ENCODE data around the gene TTC28. TPM values are rescaled to one million over a fixed set of nuclear protein-coding genes. Genes with fewer than 3 reads are reported as not detected.

Gene TTC28
- total RNA-seq, 8 experiments from 2014 or later: 19.2 to 51.4 (median 26.6) TPM

GRCh38 chr22:28115426-28115825 is 564.2 kb downstream of the TTC28 start:
- Histone ChIP-seq H3K4me1 (replicated peaks in 1 of 2) (peaks cover 14 to 17% of the 10 kb centered on the region in 2 donors), H3K27ac (no peak overlapping the region), H3K4me3 (no peak overlapping the region)
- no peak for ATAC-seq (replicated peaks in 6 of 8)
- 94 to 100% (median 97%) methylated on average over 1 to 3 of the region's 4 CpGs; no CpG with 5 or more reads in 6 of the 10 experiments for WGBS, 10 experiments
- in situ Hi-C loops (cut with MboI; ENCODE audit: low pct_unique_long_range_greater_than_20kb in 2 of 9, low sequenced_read_pairs in 9 of 9, unreplicated experiment in 9 of 9): no loop called here

GRCh38 chr22:28112548-28113043 is 567.0 kb downstream of the TTC28 start:
- 0 to 51% (median 11%) methylated on average over 1 to 6 of the region's 9 CpGs; no CpG with 5 or more reads in 3 of the 10 experiments for WGBS, 10 experiments
- in situ Hi-C loops (cut with MboI; ENCODE audit: low pct_unique_long_range_greater_than_20kb in 2 of 9, low sequenced_read_pairs in 9 of 9, unreplicated experiment in 9 of 9): no loop called here
- ATAC-seq (replicated peaks in 6 of 8): peak; percentile 53 to 93 (median 78)
- H3K4me3 ChIP-seq: no peak overlapping the region
- H3K4me1 ChIP-seq (replicated peaks in 1 of 2): peaks cover 14 to 18% of the 10 kb centered on the region in 2 donors
- H3K27ac ChIP-seq: peak overlapping the region in 1 of 2 donors; percentile 15

GRCh38 chr22:28112190-28112544 is 567.5 kb downstream of the TTC28 start:
- no peak overlapping the region for H3K4me3 ChIP-seq
- peaks cover 14 to 23% of the 10 kb centered on the region in 2 donors for H3K4me1 ChIP-seq (replicated peaks in 1 of 2)
- peak overlapping the region in 1 of 2 donors; percentile 15 for H3K27ac ChIP-seq
- WGBS, 10 experiments: 7 to 86% (median 53%) methylated on average over 1 to 2 of the region's 2 CpGs; no CpG with 5 or more reads in 2 of the 10 experiments
- no peak for ATAC-seq (replicated peaks in 6 of 8)
- in situ Hi-C loops (cut with MboI; ENCODE audit: low pct_unique_long_range_greater_than_20kb in 2 of 9, low sequenced_read_pairs in 9 of 9, unreplicated experiment in 9 of 9): no loop called here

- 37 to 100% (median 89%) methylated on average over 1 to 3 of the region's 3 CpGs; no CpG with 5 or more reads in 1 of the 10 experiments for WGBS, 10 experiments
- in situ Hi-C loops (cut with MboI; ENCODE audit: low pct_unique_long_range_greater_than_20kb in 2 of 9, low sequenced_read_pairs in 9 of 9, unreplicated experiment in 9 of 9): no loop called here
- Histone ChIP-seq H3K4me3 (no peak overlapping the region), H3K4me1 (replicated peaks in 1 of 2) (peaks cover 14 to 23% of the 10 kb centered on the region in 2 donors), H3K27ac (no peak overlapping the region)
- ATAC-seq (replicated peaks in 6 of 8): no peak
Observed at GRCh38 chr22:28111501-28112189, 568.0 kb downstream of the TTC28 start.

GRCh38 chr22:28108851-28109250 is 570.8 kb downstream of the TTC28 start:
- 66 to 100% (median 80%) methylated on average over 1 to 4 of the region's 4 CpGs for WGBS, 10 experiments
- peaks cover 16 to 35% of the 10 kb centered on the region in 2 donors for H3K4me1 ChIP-seq (replicated peaks in 1 of 2)
- in situ Hi-C loops (cut with MboI; ENCODE audit: low pct_unique_long_range_greater_than_20kb in 2 of 9, low sequenced_read_pairs in 9 of 9, unreplicated experiment in 9 of 9): no loop called here

GRCh38 chr22:28106617-28107016 is 573.0 kb downstream of the TTC28 start:
- 68 to 100% (median 100%) methylated on average over 1 to 4 of the region's 4 CpGs; no CpG with 5 or more reads in 3 of the 10 experiments for WGBS, 10 experiments
- H3K4me1 ChIP-seq (replicated peaks in 1 of 2): peaks cover 12 to 31% of the 10 kb centered on the region in 2 donors
- H3K4me3 ChIP-seq: no peak overlapping the region
- H3K27ac ChIP-seq: no peak overlapping the region
- ATAC-seq (replicated peaks in 6 of 8): no peak
- in situ Hi-C loops (cut with MboI; ENCODE audit: low pct_unique_long_range_greater_than_20kb in 2 of 9, low sequenced_read_pairs in 9 of 9, unreplicated experiment in 9 of 9): no loop called here

More at GRCh38 chr22:28108851-28109250, 570.8 kb downstream of the TTC28 start:
- Histone ChIP-seq H3K27ac (no peak overlapping the region), H3K4me3 (no peak overlapping the region)
- no peak for ATAC-seq (replicated peaks in 6 of 8)

- WGBS, 10 experiments: 50 to 100% (median 89%) methylated on average over 1 to 2 of the region's 2 CpGs; no CpG with 5 or more reads in 2 of the 10 experiments
- Histone ChIP-seq H3K27ac (no peak overlapping the region), H3K4me3 (no peak overlapping the region), H3K4me1 (replicated peaks in 1 of 2) (peaks cover 12 to 31% of the 10 kb centered on the region in 2 donors)
- ATAC-seq (replicated peaks in 6 of 8): peak in 2 of 8 experiments; percentile 13 to 16
- in situ Hi-C loops (cut with MboI; ENCODE audit: low pct_unique_long_range_greater_than_20kb in 2 of 9, low sequenced_read_pairs in 9 of 9, unreplicated experiment in 9 of 9): no loop called here
Observed at GRCh38 chr22:28105988-28106387, 573.7 kb downstream of the TTC28 start.

- Histone ChIP-seq H3K4me1 (replicated peaks in 1 of 2) (peaks cover 12 to 31% of the 10 kb centered on the region in 2 donors), H3K4me3 (no peak overlapping the region), H3K27ac (peak overlapping the region in 1 of 2 donors; percentile 9)
- in situ Hi-C loops (cut with MboI; ENCODE audit: low pct_unique_long_range_greater_than_20kb in 2 of 9, low sequenced_read_pairs in 9 of 9, unreplicated experiment in 9 of 9): no loop called here
- no peak for ATAC-seq (replicated peaks in 6 of 8)
- 67 to 100% (median 95%) methylated on average over 1 to 8 of the region's 9 CpGs; no CpG with 5 or more reads in 3 of the 10 experiments for WGBS, 10 experiments
Observed at GRCh38 chr22:28105413-28105812, 574.2 kb downstream of the TTC28 start.

GRCh38 chr22:28103596-28103995 is 576.0 kb downstream of the TTC28 start:
- H3K4me3 ChIP-seq: no peak overlapping the region
- 40 to 100% (median 83%) methylated on average over 1 to 2 of the region's 2 CpGs; no CpG with 5 or more reads in 3 of the 10 experiments for WGBS, 10 experiments
- peak in 1 of 8 experiments; percentile 17 for ATAC-seq (replicated peaks in 6 of 8)
- in situ Hi-C loops (cut with MboI; ENCODE audit: low pct_unique_long_range_greater_than_20kb in 2 of 9, low sequenced_read_pairs in 9 of 9, unreplicated experiment in 9 of 9): no loop called here
- H3K27ac ChIP-seq: no peak overlapping the region
- H3K4me1 ChIP-seq (replicated peaks in 1 of 2): peaks cover 12 to 31% of the 10 kb centered on the region in 2 donors

GRCh38 chr22:28102151-28102812 is 577.4 kb downstream of the TTC28 start:
- in situ Hi-C loops (cut with MboI; ENCODE audit: low pct_unique_long_range_greater_than_20kb in 2 of 9, low sequenced_read_pairs in 9 of 9, unreplicated experiment in 9 of 9): no loop called here
- WGBS, 10 experiments: 81 to 100% (median 86%) methylated on average over 3 to 5 of the region's 5 CpGs; no CpG with 5 or more reads in 1 of the 10 experiments

GRCh38 chr22:28097627-28098026 is 582.0 kb downstream of the TTC28 start:
- Histone ChIP-seq H3K4me3 (no peak overlapping the region), H3K4me1 (replicated peaks in 1 of 2) (peaks cover 0 to 19% of the 10 kb centered on the region in 2 donors), H3K27ac (no peak overlapping the region)
- WGBS, 10 experiments: 83 to 100% (median 92%) methylated on average over 1 to 3 of the region's 3 CpGs; no CpG with 5 or more reads in 3 of the 10 experiments
- no peak for ATAC-seq (replicated peaks in 6 of 8)
- in situ Hi-C loops (cut with MboI; ENCODE audit: low pct_unique_long_range_greater_than_20kb in 2 of 9, low sequenced_read_pairs in 9 of 9, unreplicated experiment in 9 of 9): no loop called here

More at GRCh38 chr22:28102151-28102812, 577.4 kb downstream of the TTC28 start:
- peaks cover 12 to 27% of the 10 kb centered on the region in 2 donors for H3K4me1 ChIP-seq (replicated peaks in 1 of 2)
- no peak overlapping the region for H3K4me3 ChIP-seq
- H3K27ac ChIP-seq: no peak overlapping the region
- ATAC-seq (replicated peaks in 6 of 8): no peak

GRCh38 chr22:28096161-28096560 is 583.5 kb downstream of the TTC28 start:
- in situ Hi-C loops (cut with MboI; ENCODE audit: low pct_unique_long_range_greater_than_20kb in 2 of 9, low sequenced_read_pairs in 9 of 9, unreplicated experiment in 9 of 9): no loop called here
- Histone ChIP-seq H3K27ac (no peak overlapping the region), H3K4me3 (no peak overlapping the region), H3K4me1 (replicated peaks in 1 of 2) (peaks cover 0 to 19% of the 10 kb centered on the region in 2 donors)
- peak in 2 of 8 experiments; percentile 18 to 26 for ATAC-seq (replicated peaks in 6 of 8)
- WGBS, 10 experiments: 88 to 100% (median 100%) methylated on average over 1 to 4 of the region's 5 CpGs; no CpG with 5 or more reads in 5 of the 10 experiments

Measured in motor neuron (in vitro differentiated cells).